WTC11 (cell line): ENCODE measurements around the gene TTI1.

ENCODE experiments used
- KAT7 ChIP-seq: sonication (generic); formaldehyde crosslinking; IDR thresholded peaks from 2 replicates; pipeline ENCODE4 v1.8.1; 2023; ENCODE audit warnings: missing genetic modification reagents, mild to moderate bottlenecking, borderline replicate concordance
- MAX ChIP-seq: sonication (generic); formaldehyde crosslinking; IDR thresholded peaks from 2 replicates; pipeline ENCODE4 v1.8.0; 2022; ENCODE audit warnings: mild to moderate bottlenecking, missing genetic modification reagents
- NR3C1 ChIP-seq: sonication (generic); formaldehyde crosslinking; conservative IDR thresholded peaks from 2 replicates; pipeline ENCODE4 v1.8.1; 2023; ENCODE audit warnings: low read depth, mild to moderate bottlenecking, missing genetic modification reagents
- SP1 ChIP-seq: sonication (generic); formaldehyde crosslinking; conservative IDR thresholded peaks from 2 replicates; pipeline ENCODE4 v1.8.1; 2022; ENCODE audit warnings: missing genetic modification reagents
- TF ChIP-seq, protein P1 (sequence below): fragments of 200-600 bp; IDR thresholded peaks from 2 replicates; pipeline ENCODE4 v1.8.0; 2022; ENCODE audit warnings: antibody characterized with exemption
- TF ChIP-seq, protein P2 (sequence below): sonication (generic); formaldehyde crosslinking; IDR thresholded peaks from 2 replicates; pipeline ENCODE4 v1.8.0; 2022; ENCODE audit warnings: mild to moderate bottlenecking, missing genetic modification reagents

- no peak for TF ChIP-seq KAT7 (CRISPR knock-in tag)
- no peak for TF ChIP-seq SP1 (CRISPR knock-in tag)
- TF ChIP-seq NR3C1 (CRISPR knock-in tag), result no peak
- TF ChIP-seq, protein P1, sequence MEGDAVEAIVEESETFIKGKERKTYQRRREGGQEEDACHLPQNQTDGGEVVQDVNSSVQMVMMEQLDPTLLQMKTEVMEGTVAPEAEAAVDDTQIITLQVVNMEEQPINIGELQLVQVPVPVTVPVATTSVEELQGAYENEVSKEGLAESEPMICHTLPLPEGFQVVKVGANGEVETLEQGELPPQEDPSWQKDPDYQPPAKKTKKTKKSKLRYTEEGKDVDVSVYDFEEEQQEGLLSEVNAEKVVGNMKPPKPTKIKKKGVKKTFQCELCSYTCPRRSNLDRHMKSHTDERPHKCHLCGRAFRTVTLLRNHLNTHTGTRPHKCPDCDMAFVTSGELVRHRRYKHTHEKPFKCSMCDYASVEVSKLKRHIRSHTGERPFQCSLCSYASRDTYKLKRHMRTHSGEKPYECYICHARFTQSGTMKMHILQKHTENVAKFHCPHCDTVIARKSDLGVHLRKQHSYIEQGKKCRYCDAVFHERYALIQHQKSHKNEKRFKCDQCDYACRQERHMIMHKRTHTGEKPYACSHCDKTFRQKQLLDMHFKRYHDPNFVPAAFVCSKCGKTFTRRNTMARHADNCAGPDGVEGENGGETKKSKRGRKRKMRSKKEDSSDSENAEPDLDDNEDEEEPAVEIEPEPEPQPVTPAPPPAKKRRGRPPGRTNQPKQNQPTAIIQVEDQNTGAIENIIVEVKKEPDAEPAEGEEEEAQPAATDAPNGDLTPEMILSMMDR, result no peak
- TF ChIP-seq, protein P2, sequence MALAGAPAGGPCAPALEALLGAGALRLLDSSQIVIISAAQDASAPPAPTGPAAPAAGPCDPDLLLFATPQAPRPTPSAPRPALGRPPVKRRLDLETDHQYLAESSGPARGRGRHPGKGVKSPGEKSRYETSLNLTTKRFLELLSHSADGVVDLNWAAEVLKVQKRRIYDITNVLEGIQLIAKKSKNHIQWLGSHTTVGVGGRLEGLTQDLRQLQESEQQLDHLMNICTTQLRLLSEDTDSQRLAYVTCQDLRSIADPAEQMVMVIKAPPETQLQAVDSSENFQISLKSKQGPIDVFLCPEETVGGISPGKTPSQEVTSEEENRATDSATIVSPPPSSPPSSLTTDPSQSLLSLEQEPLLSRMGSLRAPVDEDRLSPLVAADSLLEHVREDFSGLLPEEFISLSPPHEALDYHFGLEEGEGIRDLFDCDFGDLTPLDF (CRISPR knock-in tag), result no peak
- no peak for TF ChIP-seq MAX
Measured at GRCh38 chr20:37934634-37935375, 98.5 kb downstream of the TTI1 start.
